ENCODE results near the gene RPLP2. TPM values are rescaled to one million over a fixed set of nuclear protein-coding genes. Genes with fewer than 3 reads are reported as not detected.
A peak's percentile ranks its signal among the peaks of the same experiment; 100 is the strongest.

RPLP2 gene
- total RNA-seq, 1 donor from 2014 or later: 277 TPM

DNA sequence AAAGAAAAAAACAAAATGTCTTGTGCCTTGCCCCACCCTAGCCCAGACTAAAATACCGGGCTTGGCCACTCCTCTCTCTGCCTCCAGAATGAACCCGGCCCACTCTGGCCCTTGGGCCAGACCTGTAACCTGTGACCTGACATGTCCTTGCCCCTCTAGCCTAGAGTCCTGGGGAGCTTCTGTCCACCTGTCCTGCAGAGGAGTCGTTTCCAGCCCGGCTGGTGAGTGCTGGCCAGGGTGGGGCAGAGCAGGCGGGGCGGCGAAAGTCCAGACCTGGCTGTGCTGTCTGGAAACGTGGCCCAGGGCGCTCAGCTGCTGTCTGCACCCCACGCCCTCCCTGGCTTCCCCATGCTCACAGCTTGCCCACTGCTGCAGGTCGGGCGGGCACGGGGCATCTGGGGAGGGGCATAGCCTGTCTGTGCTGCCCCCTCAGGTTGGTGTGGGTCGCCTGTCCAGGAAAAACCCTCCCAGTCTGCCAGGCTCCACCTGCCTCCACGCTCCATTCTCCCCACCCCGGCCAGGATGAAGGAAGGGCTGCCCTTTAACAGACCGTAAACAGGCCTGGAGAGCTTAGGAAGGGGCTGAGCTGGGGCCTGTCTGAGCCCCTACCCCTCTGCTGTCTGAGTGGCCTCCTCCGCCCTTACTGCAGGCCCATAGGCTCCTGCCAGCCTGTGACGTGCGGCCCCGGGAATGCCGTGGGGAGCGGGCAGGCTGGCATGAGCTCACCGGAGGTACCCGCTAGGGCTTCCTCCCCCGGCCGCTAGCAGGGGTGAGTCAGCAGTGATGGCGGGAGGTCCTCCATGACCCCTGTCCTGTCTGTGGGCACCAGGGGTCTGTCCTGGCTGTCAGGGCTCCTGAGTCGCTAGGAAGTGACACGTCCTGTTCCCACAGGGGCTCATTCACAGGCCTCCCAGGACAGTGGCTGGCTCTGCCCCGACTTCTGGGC lies 24.9 kb downstream of the RPLP2 start:
- peak; percentile 66 for DNase-seq (ENCODE audit: low read depth, low spot score)

DNA sequence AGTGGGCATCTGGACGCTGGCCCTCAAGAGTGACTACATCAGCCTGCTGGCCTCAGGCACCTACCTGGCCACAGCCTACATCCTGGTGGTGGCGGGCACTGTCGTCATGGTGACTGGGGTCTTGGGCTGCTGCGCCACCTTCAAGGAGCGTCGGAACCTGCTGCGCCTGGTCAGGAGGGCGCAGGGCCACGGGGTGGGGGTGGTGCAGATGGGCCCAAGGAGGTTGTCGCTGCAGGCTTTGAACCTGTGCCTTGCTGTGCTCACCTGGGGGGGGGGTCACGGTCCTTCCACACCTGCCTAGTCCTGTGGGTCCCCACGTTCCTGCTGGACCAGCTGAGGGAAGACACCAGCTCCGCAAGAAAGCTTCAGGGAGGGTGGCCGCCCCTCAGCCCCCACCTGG lies 26.5 kb downstream of the RPLP2 start:
- no peak for DNase-seq (ENCODE audit: low read depth, low spot score)

DNA sequence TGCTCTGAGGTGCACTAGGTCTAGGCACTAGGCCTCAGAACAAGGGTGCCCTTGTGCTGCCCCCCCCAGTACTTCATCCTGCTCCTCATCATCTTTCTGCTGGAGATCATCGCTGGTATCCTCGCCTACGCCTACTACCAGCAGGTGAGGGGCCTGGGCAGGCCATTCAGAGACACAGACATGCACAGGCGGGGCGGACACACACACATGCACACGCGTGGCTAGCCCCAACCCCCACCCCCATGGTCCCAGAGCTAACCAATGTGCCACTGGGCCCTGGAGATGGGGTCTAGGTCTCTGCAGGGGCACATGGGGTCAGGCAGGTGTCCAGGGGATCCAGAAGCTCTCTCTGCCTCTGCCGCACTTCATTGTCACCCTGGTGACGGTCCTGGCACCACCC lies 26.9 kb downstream of the RPLP2 start:
- DNase-seq (ENCODE audit: low read depth, low spot score): no peak

DNA sequence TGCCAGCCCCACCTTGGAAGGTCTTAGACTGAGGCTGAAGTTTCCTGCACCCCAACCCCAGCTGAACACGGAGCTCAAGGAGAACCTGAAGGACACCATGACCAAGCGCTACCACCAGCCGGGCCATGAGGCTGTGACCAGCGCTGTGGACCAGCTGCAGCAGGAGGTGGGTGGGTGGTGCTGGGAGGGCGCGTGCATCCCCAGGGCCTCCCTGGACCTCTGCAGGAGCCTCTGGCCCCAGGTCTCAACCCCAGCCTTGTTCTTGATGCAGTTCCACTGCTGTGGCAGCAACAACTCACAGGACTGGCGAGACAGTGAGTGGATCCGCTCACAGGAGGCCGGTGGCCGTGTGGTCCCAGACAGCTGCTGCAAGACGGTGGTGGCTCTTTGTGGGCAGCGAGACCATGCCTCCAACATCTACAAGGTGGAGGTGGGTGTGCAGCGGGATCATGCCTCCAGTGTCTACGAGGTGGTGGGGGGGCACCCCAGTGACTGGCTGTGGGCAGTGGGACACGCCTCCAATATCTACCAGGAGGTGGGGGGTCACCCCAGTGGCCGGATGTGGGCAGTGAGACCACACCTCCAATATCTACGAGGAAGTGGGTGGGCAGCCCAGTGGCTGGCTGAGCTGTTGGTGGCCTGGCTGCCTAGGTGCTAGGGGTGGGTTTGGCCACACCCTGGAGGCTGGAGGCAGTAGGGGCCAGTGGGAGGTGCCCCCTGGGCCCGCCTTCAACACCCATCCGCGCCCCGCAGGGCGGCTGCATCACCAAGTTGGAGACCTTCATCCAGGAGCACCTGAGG lies 27.6 kb downstream of the RPLP2 start:
- no peak for DNase-seq (ENCODE audit: low read depth, low spot score)

DNA sequence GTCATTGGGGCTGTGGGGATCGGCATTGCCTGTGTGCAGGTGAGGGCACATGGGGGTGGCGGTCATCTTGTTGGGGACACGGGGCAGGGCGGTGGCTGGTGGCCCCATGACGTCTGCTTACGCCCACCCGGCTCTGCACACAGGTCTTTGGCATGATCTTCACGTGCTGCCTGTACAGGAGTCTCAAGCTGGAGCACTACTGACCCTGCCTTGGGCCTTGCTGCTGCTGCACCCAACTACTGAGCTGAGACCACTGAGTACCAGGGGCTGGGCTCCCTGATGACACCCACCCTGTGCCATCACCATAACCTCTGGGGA lies 28.2 kb downstream of the RPLP2 start:
- DNase-seq (ENCODE audit: low read depth, low spot score): no peak

DNA sequence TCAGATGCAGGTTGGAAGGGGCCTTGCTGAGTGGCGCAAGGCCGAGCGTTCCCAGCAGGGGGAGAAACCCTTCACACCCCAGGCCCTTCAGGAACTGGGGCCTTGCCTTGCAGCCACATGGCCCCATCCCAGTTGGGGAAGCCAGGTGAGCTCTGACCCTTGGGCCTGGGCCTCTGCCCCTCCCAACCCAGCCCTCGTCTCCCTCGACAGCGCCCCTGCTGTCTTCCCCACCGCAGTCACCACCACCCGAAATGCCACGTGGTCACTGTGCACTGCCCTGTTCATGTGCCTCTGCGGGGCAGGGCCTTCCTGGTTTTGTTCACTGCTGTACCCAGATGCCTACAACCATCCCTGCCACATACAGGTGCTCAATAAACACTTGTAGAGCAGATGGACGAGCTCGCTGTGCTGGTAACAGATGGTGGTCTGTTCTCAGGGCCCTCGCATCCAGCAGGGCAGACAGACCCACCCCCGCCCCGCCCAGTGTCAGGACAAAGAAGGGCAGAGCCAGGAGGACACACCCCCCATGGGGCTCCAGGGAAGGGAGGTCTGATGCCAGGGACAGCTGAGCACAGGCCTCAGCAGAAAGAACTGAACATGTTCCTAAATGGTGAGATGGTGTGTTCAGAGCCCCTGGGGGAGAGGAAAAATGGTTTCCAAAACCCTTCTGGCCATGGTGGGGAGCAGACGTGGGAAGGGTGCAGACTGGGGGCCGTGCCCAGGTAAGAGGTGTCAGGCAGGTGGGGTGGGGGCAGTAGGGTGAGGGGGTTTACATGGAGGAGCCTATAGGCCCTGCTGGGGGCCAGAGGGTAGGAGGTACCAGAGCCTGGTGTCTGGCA lies 28.9 kb downstream of the RPLP2 start:
- DNase-seq (ENCODE audit: low read depth, low spot score): no peak

DNA sequence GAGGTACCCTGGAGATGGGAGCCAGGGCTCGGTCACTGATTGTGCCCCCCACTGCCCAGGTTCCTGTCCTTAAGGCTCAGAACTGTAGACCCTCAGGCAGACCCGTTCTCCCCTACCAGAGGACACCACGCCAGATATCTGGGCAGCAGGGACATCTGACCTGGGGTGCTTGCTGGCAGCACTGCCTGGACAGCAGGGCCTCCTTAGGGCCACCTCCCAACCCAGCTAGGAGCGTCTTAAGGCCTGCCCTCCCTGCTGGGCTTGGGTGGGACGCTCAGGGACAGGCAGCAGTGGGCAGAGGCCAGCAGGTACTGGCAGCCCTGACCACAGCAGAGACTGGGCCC lies 29.5 kb downstream of the RPLP2 start:
- DNase-seq (ENCODE audit: low read depth, low spot score): no peak

DNA sequence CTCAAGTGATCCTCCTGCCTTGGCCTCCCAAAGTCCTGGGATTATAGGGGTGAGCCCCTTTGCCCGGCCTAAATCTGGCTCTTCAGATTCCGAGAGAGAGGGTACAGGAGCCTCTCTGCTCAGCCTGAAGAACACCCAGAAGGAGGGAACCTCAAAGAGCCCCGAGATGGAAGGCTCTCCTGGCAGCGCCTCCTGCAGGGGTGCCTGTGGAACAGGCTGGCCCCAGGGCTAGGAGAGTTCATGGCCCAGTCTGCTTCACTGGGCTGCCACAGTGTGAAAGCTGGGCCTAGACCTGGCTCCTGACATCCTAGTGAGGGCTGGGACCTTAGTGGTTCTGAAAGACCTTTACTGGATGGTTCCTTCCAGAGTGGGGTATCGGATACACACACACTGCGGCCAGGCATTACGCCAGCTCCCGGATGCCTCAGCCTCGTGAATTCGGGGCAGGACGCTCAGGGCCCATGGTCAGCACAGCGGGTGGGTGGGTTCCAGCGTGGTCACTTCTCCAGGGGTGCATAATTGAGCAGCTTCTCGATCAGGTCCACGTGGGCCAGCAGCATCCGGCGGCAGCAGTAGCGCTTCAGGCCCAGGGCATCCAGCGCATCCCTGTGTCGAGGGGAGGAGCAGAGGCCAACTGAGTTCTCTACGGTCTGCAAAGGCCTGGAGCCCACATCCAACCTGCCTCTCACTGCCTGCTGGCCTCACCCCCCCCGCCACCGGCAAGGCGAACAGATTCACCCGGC lies 30.3 kb downstream of the RPLP2 start:
- DNase-seq (ENCODE audit: low read depth, low spot score): no peak

DNA sequence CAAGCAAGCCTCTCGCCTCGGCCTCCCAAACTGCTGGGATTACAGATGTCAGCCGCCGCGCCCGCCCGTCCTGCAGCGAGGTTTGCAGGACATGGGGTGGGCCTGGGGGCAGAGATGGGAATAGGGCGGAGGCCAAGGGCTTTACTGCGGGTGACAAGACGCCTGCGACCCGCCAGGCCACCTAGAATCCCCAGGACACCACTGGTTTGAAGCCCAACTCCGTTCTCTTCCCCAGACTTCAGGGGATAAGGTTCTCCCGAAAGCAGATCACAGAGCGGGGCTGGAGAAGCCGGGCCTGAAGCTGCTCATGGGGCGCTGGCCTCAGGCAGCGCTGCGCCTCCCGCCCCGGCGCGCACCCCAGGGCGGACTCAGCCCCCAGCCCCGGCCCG lies 32.2 kb downstream of the RPLP2 start:
- no peak for DNase-seq (ENCODE audit: low read depth, low spot score)

DNA sequence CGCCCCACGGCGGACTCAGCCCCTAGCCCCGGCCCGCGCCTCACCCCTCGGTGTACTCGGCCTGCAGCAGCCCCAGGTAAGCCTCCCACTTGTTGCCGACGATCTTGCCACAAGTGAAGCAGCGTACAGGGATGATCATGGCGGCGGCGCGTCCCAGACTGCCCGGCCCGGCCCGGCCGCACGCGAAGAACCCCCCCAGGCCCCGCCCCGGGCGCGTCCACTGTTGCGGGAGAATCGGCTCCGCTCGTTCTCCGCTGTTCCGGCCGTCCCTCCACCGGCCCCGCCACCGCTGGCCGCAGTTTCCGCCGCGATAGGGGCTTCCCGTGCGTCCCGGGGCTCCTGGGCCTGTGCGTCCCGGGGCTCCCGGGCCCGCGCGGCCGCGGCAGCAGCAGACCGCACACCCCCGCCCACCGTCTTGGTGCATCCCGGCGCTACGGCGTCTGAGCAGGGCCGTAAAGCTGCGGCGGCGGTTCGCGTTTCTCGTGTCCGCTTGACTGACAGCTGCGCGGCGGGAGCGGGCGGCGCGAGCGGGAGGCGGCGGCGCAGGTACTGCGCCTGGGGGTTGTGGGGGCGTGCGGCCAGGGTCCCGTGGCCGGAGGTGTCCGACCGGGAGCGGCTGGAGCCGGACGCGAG lies 32.7 kb downstream of the RPLP2 start, which contains the start of the genes POLR2L and TSPAN4:
TSS of gene POLR2L (minus strand) at position 160 of the 633 bp plus-strand sequence. CDS start at position 139, 21 bp downstream.
TSS of gene TSPAN4 (plus strand) at position 483 of the 633 bp plus-strand sequence. CDS start 7,453 bp downstream, outside the sequence.
- peak; percentile 75 for DNase-seq (ENCODE audit: low read depth, low spot score)

DNA sequence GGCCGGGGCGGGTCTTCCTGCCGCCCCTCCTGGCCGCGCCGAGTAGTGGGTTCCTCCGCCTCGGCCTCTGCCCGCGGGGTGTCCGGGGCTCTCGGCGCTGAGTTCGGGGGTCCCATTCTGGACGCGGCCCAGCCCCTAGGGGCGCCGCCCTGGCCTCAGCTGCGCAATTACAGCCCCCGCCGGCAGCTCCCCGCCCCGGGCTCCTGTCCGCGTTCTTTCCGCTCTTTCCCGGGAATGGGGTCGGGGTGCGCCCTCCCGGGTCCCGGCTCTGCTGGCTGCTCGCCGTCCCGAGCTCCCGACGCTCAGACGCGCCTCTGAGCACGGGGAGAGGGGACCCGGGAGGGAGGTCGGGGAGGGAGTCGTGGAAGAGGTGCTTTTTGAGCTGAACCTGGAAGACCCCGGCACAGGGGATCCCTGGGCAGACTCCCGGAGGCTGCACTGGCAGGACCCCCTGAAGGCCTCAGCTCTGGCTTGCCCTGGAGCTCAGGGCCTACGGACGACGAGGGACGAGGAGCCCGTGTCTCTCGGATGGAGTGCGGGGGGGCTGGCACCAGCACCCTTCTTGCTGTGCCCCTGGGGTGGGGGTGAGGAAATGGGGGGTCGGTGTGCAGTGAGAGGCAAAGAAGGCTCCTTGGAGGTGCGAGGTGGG lies 33.4 kb downstream of the RPLP2 start:
- DNase-seq (ENCODE audit: low read depth, low spot score): no peak

DNA sequence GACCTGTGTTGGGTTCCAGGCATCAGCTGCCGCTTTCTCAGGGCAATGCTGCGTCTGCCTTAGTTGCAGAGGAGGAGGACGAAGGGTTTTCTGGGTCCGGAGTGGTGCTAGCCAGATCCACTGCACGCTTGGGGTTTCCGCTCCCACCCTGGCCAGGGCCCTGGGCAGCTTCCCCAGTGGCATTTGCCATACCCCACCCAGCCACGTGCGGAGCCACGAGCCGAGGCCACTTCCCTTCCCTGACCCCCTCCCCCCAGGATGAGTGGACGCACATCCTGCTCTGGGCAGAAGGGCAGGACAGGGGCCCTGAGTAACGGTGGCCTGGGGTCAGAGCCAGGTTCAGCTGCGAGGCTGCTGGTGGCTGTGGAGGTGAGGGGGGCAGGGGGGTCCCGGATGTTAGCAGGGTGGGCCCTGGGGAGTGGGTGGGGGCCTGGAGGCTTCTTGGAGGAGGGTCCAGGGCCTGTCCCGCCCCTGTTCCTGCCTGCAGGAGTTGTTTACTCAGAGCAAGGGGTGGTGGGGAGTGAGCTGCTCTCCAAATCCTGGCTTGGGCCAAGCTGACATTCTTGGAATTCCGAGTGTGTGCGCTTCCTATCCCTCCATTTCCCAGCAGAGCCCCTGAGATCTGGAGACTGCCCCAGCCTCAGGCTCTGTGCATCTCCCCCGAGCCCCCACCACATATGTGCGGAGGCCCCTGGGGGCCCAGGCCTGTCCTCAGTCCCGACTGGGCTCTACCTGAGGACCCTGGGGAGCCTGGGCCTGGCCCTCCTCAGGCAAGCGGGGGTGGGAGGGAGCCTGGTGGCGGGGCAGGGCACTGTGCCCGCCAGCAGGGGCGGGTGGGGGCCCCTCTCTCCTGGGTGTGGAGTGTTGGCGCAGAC lies 34.3 kb downstream of the RPLP2 start:
- peak; percentile 93 for DNase-seq (ENCODE audit: low read depth, low spot score)

DNA sequence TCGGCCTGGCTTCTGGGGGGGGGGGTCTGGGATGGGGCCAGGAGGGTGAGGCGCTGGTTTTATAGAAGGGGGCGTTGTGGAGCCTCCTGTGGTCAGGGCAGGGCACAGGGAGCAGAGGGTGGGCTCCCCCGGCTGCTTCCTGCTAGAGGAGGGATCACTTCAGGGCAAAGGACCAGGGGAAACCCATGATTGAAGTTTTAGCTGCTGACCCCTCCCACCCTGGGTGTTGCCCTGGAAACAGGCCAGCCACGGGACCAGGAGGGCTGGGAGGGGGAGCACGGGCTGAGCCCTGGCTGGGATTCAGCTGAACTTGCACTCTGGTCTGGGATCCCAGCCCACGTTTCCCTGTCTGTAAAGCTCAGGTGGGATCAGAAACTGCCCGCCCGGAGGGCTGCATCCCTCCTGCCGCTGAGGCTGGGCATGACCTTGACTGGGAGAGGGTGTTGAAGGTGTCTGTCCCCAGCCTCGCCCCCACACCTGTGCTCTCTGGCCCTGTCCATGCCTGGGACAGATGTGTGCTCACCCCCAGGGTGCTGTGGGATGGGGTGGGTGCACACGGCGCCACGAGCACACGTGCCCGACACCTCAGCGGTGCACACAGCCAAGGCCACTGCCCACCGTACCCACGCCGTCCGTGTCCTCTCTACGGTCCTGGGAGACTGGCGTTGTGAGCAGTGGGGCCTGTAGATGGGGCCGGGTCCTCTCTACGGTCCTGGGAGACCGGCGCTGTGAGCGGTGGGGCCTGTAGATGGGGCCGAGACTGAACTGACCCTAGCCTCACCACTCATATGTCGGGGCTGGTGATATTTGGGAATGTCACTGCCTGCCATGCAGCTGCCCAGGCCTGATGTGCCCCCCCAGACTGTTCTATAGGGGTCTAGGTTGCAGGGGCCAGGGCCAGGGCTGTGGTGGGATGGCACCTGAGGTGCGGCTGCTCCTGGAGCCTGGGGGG lies 35.2 kb downstream of the RPLP2 start:
- peak; percentile 84 for DNase-seq (ENCODE audit: low read depth, low spot score)

DNA sequence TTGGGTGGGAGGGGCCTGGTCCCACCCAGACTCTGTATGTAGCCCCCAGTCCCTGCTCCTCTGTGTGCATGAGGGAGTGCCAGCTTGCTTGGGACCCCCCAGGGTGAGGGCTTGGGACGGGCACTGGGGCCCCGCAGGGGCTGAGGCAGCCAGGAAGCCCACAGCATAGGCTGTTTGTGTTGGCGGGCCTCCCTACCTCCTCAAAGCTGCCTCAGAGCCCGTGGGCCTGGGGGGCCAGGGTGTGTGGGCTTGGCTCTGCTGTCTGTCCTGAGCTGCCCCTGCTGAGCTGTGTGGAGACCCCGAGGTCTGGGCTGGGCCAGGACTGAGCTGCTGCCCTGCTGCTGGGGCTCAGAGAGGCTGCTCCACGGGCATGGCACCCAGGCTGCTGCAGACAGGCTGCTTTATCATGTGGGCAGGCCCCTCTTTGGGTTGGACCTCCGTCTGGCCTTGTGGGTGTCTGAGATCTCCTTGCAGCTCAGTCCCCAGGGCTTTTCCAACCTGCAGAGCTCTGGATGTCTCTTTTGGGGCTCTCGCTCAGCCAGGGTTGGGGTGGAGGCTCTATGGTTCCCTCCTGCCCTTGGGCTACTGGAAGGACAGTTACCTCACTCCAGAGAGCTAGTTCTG lies 36.2 kb downstream of the RPLP2 start:
- DNase-seq (ENCODE audit: low read depth, low spot score): no peak

DNA sequence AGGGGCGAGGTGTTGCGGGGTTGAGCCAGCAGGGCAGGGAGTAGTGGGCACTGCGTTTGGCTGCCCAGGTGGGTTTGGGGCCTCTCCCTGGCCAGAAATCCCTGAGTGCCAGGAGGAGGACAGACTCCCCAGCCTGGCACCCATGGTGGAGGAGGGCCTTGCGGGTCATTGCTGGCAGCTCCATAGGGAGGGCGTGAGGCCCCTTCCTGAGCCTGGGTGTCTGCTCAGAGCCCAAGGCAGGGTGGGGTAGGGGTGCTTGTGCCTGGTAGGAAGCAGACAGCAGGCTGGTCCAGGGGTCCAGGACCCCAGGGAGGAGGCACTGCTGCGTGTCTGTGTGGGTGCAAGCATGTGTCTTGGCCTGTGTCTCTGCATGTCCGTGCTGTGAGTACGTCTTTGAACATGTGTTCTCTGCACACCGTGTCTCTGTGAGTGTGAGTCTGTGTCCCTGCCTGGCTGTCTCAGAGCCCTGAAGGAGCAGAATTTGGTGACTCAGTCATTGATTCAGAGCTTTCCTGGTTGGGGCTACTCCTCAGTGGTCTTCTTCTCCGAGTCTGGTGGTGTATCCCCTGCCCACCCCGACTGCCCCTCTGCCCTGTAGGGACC lies 36.8 kb downstream of the RPLP2 start:
- no peak for DNase-seq (ENCODE audit: low read depth, low spot score)

DNA sequence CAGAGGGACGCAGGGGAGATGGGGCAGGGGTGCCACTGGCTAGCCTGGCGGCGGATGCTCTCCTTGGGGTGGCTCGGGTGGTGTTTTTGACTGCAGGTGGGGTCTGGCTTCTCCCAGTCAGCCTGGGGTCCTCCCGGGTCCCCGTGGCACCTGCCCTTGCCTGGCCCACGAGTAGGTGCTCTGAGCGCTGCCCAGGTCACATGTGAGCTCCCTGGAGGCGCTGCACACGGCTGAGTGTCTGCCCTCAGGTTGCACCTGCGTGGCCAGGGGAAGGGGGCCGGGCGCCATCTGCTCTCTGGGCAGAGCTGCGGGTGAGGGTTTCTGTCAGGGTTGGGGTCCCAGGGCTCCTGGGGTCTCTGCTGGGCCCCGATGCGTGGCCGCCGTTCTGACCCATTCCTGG lies 38.1 kb downstream of the RPLP2 start:
- DNase-seq (ENCODE audit: low read depth, low spot score): no peak

DNA sequence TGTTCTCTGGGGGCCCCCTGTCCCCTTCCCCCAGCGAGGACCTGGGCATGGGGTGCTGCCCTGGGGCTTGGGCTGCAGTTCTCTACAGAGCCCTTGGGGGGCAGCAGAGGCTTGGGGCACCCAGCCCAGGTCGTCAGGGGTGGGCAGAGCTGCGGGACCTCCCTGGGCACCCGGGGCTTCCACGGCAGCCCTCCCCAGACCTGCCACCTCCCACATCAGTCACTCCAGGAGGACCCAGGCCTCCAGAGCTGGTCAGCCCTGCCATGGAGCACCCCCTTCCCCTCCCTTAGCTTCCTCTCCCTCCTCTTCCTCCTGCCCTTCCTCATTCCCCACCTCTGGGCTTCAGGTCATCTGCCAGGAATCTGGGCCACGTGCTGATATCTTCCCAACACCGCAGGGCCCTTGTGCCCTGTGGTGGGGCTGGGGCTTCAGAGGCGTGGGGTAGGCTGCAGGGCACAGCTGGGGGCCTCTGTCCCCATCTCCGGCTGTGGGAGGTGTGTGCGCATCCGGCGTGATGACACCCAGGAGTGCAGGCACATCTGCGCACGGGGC lies 38.7 kb downstream of the RPLP2 start:
- DNase-seq (ENCODE audit: low read depth, low spot score): no peak

Measured in pulmonary artery endothelial cell (primary cell).